Neural progenitor cell (in vitro differentiated cells): Measurements from ENCODE around the gene GRIN2A.

ENCODE experiments used
- EZH2 ChIP-seq: fragments of 200-600 bp; sonication (generic); IDR thresholded peaks from 2 replicates; pipeline ENCODE4 v1.6.1; 2017; ENCODE audit warnings: antibody characterized with exemption, mild to moderate bottlenecking, moderate library complexity
- TF ChIP-seq, protein P1 (sequence below): fragments of 200-600 bp; sonication (generic); IDR thresholded peaks from 2 replicates; pipeline ENCODE4 v1.5.1; 2017; ENCODE audit warnings: antibody characterized with exemption, mild to moderate bottlenecking

DNA sequence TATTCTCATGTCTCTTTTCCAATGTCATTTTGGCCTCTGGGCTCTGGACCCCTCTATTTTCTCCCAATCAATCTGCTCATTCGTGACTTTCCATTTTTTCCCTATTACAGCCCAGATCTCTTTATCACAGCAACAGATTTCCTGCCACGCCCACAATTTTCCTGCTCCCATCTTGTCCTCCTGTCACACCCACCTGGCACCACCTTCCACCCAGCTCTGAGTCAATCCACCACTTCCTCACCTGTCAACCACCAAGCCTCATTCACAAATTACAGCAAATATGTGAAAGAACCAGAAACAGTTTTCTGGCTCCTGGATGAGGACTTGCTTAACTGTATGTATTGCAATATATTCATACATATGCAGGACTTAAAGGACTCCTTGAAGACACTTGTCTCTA lies 311.3 kb downstream of the GRIN2A start:
- TF ChIP-seq, protein P1, sequence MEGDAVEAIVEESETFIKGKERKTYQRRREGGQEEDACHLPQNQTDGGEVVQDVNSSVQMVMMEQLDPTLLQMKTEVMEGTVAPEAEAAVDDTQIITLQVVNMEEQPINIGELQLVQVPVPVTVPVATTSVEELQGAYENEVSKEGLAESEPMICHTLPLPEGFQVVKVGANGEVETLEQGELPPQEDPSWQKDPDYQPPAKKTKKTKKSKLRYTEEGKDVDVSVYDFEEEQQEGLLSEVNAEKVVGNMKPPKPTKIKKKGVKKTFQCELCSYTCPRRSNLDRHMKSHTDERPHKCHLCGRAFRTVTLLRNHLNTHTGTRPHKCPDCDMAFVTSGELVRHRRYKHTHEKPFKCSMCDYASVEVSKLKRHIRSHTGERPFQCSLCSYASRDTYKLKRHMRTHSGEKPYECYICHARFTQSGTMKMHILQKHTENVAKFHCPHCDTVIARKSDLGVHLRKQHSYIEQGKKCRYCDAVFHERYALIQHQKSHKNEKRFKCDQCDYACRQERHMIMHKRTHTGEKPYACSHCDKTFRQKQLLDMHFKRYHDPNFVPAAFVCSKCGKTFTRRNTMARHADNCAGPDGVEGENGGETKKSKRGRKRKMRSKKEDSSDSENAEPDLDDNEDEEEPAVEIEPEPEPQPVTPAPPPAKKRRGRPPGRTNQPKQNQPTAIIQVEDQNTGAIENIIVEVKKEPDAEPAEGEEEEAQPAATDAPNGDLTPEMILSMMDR = no peak
- TF ChIP-seq EZH2 = no peak
